SK-MEL-5 (cell line): Measurements from ENCODE around the gene MRPL14. TPM values are rescaled to one million over a fixed set of nuclear protein-coding genes. Genes with fewer than 3 reads are reported as not detected.
A peak's percentile ranks its signal among the peaks of the same experiment; 100 is the strongest.
"Not testable (repeated sequence)": the region's sequence is repeated elsewhere in the genome, so short reads cannot be mapped to it uniquely, and the experiment has no call there.

Experiments
- DNase-seq: peaks from one replicate; pipeline ENCODE4 v3.0.0-alpha.2; 2016; ENCODE audit warnings: low read depth, low spot score
- in situ Hi-C: cut with HindIII; loops from 2 replicates; pipeline ENCODE4 v1.10.0; 2016; ENCODE audit warnings: low sequenced_read_pairs, high pct_unique_total_duplicates, low pct_unique_long_range_greater_than_20kb
- total RNA-seq: library from RNA; depleted of rRNA; stranded (reverse); fragments of >200 nt; shearing (Covaris generic); gene quantifications from 2 replicates; pipeline ENCODE4 v1.2.3, GENCODE V29; 2014

Gene MRPL14
- total RNA-seq, 1 experiment from 2014 or later = 60.0 TPM

DNA sequence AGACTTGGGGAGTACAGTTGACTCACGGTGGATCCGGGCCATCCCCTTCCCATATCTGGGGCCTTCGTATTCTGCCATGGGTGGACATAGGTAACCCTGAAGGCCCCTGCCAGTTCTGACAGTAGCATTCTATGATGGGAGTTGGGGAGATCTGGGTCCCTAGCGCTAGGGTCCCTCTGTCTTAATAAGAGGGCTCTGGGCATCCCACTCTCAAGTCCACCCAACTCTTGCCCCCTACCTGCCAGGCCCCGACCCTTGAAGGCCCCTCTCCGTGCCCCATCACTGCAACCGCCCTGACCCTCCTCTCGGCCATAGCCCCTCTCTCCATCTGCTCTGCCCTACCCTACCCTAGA, 24.8 kb upstream of the MRPL14 start:
- in situ Hi-C loops = no loop called here
- DNase-seq = no peak

DNA sequence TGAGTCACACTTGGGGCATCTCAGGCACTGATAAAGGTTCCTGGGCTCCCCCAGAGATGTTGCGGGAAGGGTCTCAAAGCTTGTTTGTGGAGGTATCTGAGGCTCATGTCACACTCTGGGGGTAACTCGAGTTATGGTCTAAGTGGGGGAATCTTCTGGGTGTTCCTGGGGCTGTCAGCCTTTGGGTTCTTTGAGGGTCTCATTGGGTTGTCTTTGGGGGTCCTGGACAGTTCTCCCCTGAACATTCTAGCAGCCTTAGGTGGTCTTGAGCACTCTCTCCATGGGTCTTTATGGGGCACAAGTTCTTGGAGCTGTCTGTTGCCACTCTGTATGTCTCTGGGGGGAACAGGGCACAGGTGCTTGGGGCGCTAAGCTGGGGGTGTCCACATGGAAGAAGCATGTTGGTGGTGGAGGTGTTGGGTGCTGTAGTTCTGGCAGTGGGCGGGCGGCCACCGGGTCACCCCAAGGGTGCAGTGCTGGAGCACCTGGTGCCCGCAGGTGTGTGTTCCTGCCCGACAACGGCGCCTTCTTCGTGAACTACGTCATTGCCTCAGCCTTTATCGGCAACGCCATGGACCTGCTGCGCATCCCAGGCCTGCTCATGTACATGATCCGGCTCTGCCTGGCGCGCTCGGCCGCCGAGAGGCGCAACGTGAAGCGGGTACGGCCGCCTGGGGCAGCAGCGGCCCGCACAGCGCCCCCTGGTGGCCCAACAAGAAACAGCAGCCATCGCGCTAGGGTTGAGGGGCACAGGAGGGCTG, 24.3 kb upstream of the MRPL14 start:
- peak; percentile 64 for DNase-seq
- in situ Hi-C loops = no loop called here

DNA sequence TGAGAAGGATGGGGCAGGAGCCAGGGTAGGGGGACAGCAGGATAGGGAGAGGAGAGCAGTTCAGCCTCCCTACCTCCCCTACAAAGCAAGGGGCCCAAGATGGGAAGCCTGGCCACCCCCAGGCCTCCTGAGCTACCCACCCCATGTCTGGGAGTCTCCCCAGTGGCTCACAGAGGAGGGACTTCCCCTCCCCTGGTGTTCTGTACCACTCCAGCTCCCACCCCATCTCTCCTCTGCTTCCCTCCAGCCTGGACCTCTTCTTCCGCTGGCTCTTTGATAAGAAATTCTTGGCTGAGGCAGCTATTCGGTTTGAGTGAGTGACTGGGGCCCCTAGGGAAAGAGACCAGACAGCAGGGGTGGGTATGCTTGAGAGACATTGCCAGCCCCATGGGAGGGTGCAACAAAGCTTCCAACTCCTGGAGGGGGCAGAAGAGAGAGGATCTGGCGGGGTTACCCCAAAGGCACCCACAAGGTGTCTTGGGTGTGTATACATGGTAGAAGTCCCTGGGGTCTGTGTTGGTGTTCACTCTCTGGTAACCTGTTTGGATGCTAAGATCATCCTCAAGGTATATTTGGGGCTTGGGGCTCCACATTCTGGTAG, 23.2 kb upstream of the MRPL14 start:
- no peak for DNase-seq
- in situ Hi-C loops = no loop called here

DNA sequence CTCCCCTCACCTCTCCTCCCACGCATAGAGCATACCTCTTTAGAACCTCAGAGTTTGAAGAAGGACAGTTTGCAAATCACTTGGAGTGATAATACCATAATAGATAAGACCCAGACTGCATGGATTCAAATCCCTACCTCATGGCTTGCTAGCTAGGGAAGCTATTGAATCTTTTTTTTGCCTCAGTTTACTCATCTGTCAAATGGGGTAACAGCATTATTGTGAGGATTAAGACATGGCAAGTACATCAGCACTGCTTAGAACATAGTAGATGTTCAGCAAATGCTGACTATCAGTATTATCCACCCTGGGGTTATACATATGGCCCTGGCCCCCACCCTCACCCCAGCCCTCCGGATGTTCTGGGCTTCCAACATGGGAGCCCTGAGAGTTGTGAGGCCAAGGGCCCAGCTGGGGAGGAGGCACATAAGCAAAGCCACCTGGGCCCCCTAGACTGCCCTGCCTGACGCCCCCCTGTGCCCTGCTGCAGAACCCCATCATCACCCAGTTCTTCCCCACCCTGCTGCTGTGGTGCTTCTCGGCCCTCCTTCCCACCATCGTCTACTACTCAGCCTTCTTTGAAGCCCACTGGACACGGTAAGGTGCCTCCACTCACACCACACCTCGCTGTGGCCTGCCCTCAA, 22.2 kb upstream of the MRPL14 start:
- DNase-seq = no peak
- in situ Hi-C loops = no loop called here

DNA sequence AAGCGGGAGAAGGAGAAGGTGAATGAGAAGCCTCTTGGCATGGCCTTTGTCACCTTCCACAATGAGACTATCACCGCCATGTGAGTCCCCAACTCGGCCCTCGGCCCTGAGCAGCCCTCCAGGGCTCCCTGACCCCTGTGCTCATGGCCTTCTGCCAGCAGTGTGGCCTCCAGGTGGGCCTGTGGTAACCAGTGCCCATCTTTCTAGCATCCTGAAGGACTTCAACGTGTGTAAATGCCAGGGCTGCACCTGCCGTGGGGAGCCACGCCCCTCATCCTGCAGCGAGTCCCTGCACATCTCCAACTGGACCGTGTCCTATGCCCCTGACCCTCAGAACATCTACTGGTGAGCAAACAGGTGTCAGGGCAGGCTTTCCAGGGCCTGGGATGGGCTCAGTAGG, 21.1 kb upstream of the MRPL14 start:
- in situ Hi-C loops = no loop called here
- no peak for DNase-seq

DNA sequence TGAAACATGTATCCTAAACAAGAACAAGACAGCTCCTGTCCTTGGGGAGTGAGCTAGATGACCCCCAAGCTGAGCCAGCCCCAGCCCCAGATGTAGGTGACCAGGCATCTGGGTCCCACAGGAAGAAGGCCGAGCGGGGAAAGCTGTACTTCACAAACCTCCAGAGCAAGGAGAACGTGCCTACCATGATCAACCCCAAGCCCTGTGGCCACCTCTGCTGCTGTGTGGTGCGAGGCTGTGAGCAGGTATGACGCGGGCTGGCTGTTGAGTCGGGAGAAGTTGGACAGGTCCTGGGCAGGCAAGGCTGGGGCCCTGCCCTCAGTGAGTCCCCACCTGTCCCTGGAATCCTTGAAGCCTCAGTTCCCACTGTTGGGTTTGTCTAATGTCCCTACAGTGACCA, 20.0 kb upstream of the MRPL14 start:
- in situ Hi-C loops = no loop called here
- DNase-seq = no peak

DNA sequence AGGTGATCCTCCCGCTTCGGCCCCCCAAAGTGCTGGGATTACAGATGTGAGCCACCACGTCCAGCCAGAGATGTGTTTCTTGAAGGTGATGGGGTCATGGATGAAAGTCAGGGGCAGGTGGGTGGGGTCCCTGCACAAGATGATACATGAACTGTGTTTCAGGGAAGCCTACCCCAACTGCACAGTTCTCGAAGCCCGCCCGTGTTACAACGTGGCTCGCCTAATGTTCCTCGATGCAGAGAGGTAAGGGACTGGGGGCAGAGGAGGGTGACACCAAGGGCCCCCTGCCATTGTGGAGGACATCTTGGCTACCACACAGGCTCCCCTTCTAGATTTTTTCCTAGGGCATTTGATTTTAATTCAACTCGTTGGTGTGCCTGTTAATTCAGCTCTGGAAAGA, 19.4 kb upstream of the MRPL14 start:
- DNase-seq = no peak
- in situ Hi-C loops = no loop called here

DNA sequence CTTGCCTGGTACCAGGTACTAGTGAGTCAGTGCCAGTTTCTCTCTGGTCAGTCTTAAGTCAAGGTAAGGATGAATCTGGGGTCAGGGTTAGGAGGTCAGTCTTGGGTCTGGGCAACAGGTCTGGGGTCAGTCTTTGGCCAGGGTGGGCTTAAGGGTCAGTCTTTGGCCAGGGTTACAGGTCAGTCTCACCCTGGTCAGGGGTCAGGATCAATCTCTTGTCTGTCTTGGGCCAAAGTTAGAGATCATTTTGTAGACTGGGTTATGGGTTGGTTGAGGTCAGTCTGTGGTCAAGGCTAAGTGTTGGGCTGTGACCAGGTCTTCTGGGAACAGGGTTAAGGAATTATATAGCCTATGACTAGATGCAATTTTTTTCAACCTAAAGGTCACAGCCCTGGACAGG, 18.6 kb upstream of the MRPL14 start:
- in situ Hi-C loops = no loop called here
- DNase-seq = no peak

DNA sequence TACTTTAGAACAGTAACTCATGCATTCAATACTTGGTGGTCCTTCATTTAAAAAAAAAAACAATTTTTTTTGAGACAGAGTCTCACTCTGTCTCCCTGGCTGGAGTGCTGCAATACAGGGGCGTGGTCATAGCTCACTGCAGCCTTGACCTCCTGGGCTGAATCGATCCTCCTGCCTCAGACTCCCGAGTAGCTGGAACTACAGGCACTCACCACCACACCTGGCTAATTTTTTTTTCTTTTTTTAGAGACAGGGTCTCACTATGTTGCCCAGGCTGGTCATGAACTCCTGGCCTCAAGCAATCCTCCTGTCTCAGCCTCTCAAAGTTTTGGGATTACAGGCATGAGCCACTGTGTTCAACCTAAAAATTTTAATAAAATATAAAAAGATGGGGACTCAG, 17.3 kb upstream of the MRPL14 start:
- in situ Hi-C loops, DNase-seq: not testable (repeated sequence)

DNA sequence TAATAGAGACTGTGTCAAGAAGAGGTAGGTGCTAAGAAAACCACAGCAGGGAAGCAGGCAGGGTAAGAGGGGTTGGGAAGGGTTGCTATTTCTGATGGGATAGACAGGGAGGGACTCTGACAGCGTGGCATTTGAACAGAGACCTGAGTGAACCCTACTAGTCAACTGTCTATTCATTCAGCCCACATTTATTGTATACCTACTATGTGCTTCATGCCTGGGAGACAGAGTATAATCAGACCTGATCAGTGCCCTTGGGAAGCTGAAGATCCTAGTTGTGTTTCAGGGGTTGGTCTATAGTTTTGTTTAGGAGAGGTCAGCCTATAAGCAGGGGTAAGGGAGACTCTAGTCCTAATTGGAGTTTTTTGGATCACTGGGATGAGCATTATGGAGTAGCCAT, 16.5 kb upstream of the MRPL14 start:
- DNase-seq = no peak
- in situ Hi-C loops = no loop called here

DNA sequence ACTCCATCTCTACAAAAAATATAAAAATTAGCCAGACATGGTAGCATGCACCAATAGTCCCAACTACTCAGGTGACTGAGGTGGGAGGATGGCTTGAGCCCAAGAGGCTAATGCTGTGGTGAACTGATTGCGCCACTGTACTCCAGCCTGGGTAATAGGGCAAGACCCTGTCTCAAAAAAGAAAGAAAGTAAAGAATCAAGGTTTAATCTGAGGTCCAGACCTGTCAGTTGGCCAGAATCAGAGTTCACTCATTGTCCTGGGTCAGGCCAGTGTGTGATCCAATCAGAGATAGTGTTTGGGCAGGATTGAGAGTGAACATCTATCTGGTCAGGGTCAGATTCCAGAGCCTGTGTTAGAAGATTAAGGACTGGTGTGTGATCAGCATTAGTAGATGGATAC, 15.6 kb upstream of the MRPL14 start:
- DNase-seq = no peak
- in situ Hi-C loops = no loop called here

DNA sequence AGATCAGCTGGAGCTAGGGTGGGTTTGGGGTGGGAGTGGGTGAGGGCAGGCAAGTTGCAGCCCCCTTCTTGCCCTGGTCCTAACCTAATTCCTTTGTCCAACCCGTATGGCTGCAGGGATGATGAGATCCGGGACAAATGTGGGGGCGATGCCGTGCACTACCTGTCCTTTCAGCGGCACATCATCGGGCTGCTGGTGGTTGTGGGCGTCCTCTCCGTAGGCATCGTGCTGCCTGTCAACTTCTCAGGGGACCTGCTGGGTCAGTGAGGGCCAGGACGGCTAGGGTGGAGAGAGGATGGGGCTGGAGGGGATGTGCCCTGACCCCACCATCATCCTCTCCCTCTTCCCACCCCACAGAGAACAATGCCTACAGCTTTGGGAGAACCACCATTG, 12.1 kb upstream of the MRPL14 start:
- in situ Hi-C loops = no loop called here
- DNase-seq = no peak

DNA sequence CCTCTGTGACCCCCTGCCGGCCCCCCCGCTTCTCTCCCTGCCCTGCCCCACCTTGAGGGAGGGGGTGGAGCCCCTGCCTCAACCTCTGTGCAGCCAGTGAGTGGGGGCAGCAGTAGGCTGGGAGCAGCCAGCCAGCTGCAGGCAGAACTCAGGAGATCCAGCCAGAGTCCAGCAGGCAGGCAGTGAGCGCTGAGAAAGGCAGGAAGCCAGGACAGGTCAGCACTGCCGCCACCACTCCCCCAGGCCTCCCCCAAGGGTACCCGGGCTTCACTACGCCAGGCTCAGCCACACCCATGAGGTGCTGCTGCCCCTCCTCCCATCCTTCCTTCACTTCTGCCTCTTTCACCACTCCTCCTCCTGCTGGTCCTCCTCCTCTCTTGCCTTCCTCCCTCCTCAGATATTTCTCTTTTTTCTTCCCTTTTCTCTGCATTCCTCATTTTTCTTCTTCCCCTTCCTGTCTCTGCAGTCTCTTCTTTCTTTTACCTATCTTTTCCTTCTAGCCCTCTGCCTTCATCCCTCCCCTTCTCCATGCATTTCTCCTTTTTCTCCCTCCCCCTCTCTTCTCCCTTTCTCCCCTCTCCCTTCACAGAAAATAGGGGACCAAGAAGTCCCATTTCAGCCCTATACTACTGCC, 11.6 kb upstream of the MRPL14 start:
- no peak for DNase-seq
- in situ Hi-C loops = no loop called here

DNA sequence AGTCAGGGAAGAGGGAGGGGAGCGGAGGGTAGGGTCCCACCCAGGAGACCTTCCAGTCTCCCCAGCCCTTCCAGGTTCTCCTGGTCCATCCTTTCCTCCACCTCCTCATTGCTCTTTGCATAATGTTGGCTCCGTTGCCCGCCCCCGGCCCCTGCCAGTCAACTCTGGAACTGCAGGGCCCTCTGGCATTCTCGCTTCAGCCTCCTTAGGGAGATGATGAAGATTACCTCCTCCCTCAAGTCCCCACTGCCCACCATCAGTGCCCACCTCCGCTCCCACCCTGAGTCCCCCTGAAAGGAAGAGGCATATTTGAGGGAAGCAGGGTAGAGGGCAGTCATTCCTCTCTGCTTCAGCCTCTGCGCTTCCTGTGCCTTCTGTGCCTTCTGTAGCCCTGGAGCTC, 8.6 kb upstream of the MRPL14 start:
- no peak for DNase-seq
- in situ Hi-C loops = no loop called here

DNA sequence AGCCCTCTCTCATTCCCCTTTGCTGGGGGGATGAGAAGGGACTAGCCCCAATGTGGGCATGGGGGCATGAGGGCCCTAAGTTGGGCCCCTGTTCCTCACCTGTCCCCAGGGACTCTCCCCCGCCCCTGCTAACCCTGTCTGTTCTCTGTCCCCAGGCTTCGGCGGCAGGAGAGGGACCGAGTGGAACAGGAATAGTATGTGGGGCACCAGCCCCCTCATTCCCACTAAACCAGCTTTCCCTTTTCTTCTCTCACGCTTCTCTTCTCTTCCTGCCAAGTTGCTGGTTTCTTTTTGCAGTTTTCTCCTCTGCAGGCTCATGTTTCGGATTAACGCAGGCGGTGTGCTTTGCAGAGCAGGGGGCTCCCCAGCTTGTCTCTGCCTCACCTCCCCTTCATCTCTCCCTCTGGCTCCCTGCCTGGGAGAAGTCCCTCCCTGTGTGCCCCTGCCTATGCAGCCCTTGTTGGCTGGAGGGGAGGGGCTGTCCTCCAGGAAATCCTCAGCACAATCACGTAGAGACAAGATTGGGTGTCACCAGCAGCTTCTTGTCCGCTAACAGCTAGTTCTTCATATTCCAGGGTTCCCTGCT, 8.0 kb upstream of the MRPL14 start:
- in situ Hi-C loops = no loop called here
- DNase-seq = no peak

DNA sequence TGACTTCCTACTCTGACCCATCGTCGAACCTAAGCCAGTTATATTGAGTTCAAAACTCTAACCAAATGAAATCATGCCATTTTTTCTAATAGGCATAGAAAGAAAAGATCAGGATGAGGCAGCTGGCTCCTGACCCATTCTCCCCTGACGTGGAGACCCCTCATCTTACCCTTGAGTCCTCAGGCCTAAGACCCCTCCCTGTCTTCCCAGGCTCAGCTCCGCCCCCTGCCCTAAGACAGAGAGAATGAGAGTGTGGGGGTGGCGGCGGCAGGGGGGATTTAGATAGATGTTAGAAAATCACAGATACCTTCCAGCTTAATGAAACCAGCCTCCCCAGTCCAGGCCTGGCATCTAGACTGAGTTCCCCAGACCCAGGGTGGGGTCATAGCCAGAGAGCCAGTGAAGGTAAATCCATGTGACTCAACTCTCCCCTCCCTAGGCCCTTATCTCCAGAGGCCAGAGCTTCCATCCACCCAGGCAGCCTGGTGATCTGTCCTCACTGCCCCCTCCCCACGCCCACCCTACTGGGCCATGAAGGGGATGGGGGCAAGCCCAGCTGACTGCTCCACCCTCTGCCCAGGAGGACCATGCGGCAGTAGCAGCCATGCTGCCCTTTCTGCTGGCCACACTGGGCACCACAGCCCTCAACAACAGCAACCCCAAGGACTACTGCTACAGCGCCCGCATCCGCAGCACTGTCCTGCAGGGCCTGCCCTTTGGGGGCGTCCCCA, 6.9 kb upstream of the MRPL14 start:
- in situ Hi-C loops = no loop called here
- no peak for DNase-seq

DNA sequence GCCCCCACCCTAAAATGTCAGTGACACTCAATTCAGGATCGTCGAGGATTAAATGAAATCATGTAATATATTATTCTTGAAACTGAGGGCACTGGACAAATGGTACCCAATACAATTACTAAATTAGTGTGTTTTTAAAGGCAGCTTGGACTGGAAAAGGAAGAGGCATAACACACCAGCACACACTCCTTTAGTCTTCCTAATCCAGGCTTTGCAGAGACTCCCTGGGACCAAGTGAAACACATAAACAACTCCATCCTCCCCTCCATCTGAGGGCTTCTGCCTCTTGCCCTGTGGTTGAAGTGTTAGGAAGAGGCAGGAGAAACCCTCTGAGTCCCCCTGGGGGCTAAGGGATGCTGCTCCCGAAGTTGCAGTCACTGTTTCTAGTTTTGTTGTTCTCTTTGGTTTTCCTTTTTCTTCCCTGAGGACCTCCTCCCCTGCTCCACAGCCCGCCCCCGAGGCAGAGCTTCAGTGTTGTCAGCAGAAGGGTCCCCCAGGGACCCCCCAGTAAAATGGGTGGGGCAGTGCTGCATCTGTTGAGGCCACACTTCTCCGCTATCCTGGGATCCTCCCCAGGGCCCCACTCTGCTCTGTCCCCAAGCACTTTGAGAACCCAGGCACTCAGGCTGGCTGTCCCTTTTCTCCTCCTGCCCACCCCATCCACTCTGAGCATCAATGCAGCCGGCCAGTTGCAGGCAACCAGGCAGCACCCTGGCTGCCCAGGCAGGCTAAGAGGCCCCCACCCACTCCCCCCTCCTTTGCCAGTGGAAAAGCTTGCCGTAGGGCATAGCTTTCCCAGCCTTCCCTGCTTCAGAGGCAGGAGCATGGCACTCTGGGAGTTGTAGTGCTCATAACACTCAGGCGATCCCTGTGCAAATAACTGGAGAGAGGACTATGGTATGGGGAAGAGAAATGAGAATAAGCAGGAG, 6.0 kb upstream of the MRPL14 start:
- in situ Hi-C loops = no loop called here
- peak; percentile 76 for DNase-seq
